HG02943 (cell line): ENCODE results near the gene TMEM187.

Experiments
- ATAC-seq: cut with Tn5 transposase; IDR thresholded peaks from one replicate; pipeline ENCODE4 v1.9.1; 2021; ENCODE audit warnings: mild to moderate bottlenecking, low read depth, moderate library complexity; ENCODE audit not compliant: unreplicated experiment

The TMEM187 gene

DNA sequence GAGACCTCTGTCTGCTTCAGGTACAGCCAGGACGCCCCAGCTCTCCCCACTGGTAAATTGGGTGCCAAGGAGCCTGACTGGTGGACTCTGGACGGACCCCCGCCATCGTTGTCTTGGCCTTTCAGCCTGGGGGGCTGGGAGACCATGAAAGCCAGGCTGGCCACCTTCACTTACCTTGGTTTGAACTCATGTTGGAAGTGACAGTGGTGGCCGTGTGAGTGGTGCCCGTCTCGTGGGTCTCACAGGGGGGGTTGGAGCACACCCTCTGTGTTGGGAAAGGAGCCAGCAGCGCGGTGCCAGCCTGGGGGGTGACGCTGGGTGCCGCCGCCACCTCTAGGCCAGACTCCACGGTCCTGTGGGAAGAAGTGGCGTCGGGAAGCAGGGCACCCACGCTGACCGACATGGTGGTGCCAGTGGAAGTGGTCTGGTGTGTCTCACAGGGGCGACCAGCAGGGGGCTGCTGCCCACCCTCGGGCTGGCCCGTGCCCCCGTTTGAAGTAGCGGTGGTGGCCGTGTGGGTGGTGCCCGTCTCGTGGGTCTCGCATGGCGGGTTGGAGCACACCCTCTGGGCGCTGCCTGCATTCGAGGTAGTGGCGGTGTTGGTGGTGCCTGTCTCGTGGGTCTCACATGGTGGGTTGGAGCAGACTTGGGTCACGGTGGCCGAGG, 18.5 kb upstream of the TMEM187 start:
- no peak for ATAC-seq

GRCh38 chrX:153954558-153955227, 17.9 kb upstream of the TMEM187 start:
- ATAC-seq: no peak

DNA sequence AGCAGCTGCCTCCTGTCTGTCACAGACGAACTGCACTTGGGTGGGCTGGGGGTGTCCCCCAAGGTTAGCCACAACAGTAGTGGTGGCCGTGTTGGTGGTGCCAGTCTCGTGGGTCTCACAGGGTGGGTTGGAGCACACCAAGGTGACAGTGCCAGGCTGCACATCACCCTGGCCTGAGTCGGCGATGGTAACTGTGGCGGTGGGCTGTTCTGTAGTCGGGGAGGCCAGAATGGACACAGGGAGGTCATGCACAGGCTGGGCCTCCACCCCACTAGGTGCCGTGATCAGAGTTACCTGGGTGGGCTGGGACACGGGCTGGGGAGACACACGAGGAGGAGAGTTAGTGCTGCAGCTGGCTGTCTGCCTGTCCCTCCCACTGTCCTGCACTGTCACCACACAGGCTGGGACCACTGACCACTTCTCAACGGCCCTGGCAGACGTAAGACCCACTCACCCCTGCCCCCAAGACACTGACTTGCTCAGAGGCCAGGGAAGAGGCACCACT, 17.3 kb upstream of the TMEM187 start:
- ATAC-seq: no peak

GRCh38 chrX:153956044-153956907, 16.3 kb upstream of the TMEM187 start:
- no peak for ATAC-seq

DNA sequence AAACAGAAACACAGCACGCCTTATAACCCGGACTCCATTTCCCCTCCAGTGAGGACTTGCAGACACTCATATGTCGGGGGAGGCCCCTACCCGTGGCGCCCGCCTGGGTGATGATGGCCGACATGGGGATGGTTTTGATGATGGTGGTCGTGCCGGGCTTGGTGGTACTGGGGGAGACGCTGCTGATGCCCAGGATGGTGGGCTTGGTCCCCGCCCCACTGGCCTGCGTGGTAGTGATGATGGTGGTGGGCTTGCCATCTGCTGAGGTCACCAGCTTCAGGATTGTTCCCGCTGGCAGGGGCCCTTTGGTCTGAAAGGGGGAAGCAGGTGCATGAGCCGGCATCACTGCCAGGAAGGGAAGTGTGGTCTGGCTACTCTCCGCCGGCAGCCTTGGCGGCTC, 15.3 kb upstream of the TMEM187 start:
- no peak for ATAC-seq

- no peak for ATAC-seq
Observed at GRCh38 chrX:153958605-153959004, 13.9 kb upstream of the TMEM187 start.

GRCh38 chrX:153959649-153960048, 12.9 kb upstream of the TMEM187 start:
- no peak for ATAC-seq

DNA sequence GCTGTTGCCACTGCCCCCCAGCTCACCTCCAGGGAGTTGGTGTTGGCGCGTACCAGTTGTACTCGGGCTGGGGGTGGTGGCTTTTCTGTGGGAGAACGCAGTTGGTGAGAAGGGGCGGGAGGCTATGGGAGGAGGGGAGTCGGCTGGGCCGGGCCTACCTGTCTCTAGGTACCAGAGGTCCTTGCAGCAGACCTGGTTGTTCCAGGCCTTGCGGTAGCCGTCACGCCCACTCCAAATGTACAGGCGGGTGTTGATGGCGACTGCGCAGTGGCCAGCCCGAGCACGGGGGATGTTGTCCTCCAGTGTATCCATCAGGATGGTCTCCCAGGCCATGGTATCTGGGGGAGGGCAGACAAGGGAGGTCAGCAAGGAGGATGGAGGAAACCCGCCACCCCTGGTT, 12.5 kb upstream of the TMEM187 start:
- ATAC-seq: no peak

GRCh38 chrX:153960786-153961185, 11.8 kb upstream of the TMEM187 start:
- no peak for ATAC-seq

GRCh38 chrX:153961292-153961691, 11.3 kb upstream of the TMEM187 start:
- no peak for ATAC-seq

- ATAC-seq: no peak
Observed at GRCh38 chrX:153963546-153963945, 9.0 kb upstream of the TMEM187 start.

- no peak for ATAC-seq
Observed at GRCh38 chrX:153964105-153964504, 8.4 kb upstream of the TMEM187 start.

DNA sequence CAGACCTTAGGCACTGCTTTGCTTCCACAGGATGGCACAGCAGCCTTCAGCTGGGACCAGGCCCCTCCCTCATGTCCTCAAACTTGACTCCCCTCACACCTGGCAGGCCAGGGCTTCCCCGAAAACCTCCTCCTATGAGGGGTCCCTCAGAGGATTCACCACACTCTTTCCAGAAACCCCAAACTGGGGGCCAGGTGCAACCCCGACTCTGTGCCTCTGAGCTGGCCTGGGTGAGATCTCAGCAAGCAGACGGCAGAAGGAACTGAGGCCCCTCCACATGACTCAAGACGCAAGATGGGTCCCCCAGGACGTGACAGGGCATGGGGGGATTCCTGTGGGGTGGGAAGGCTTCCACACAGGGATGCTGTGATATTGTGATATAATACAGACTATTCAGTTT, 7.1 kb upstream of the TMEM187 start:
- ATAC-seq: no peak

GRCh38 chrX:153966283-153966688, 6.3 kb upstream of the TMEM187 start:
- no peak for ATAC-seq

GRCh38 chrX:153966841-153967535, 5.6 kb upstream of the TMEM187 start:
- no peak for ATAC-seq

DNA sequence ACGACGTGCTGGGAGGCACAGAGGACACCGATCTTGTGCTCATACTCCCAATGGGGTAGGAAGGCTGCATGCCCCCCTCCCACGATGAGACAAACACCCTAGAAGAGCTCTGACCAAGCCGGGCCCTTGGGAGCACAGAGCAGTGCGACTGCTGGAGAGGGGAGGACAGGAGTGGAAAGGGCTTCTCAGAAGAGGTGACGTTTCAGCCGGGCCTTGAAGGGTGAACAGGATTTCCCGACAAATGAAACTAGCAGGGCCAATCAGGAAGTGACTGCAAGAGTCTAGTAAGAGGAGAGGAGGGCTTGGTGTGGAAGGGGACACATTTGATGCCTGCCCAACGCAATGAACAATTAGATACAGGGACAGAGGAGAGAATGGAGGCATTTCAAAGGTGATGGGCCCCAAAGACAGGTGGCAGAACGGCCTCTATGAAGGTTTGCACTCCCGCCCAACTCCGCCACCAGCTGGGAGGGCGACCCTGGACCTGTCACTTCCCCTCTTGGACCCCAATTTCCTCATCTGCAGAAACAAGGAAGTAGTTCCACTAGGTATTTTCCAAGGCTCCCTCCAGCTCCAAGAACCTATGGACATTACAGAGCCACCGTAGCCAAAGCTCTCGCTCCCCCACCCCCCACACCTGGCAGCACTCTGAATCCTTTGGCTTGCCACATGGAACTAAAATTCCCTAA, 4.9 kb upstream of the TMEM187 start:
- no peak for ATAC-seq

DNA sequence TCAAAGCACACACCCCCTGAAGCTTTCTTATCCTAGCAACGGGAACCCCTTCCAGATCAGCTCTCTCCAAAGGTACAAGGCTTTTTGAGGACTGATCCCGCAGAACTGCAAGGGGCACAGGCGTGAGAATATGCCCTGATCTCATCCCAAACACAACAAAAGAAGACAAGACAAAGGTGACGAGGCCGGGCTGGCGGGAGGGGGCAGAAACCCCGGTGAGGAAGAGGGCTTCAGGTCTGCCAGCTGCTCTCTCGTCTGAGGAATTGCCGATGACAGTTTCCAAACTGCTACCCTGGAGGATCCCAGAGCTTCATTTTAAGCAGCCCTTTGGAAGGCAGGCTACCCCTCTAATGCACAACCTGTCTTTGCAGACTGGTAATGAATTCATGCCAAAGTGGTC, 4.3 kb upstream of the TMEM187 start:
- ATAC-seq: no peak

- no peak for ATAC-seq
Observed at GRCh38 chrX:153968754-153969124, 3.8 kb upstream of the TMEM187 start.

DNA sequence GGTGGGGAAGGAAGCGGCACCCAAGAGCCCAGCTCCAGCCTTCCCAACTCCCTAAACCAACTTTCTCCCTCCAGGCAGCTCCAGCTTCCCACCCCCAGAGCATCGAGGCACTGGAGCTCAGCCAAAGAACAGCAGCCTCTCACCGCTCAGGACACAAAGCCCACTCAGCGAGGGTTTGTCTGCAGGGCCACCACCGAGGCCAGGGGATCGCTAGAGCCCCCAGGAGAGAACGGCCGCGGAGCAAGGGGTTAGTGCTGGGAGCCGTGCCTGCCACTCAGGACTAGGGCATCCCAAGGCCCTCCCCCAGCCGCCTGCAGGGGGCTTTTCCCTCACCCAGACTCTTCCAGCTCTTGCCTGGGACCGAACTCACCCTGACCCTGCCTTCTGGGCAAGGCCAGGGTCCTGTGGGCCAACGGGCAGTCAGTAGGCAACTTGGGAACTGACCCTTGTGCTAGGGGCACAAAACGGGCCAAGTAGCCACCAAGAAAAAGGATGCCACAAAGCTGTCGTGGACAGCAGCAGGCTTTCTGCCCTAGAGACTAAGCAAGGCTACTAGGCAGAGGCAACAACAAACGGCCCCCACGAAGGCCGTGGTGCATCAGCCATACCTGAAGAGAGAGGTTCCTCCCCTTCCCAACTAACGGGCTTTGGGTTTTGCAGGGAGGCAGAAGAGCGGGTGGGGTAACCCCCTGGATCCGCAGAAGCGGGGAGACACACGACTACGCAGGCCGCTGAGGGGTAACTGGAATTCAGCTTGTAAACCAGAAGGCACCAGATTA, 3.2 kb upstream of the TMEM187 start:
- ATAC-seq: no peak
